Measurements from ENCODE around the gene MIGA2.

GRCh38 chr9:129078691-129079503, 42.5 kb downstream of the MIGA2 start:
- TF ChIP-seq TCFL5 (CRISPR knock-in tag; conservative IDR thresholded peaks at IDR 0.05) = no peak
- TF ChIP-seq USF2 (CRISPR knock-in tag; IDR thresholded peaks at IDR 0.05) = no peak
- TF ChIP-seq BRF1 (IDR thresholded peaks at IDR 0.05; ENCODE audit: borderline replicate concordance, extremely low read depth, insufficient read length) = no peak
- TF ChIP-seq TBL1XR1 (IDR thresholded peaks at IDR 0.05; ENCODE audit: low read length in 2 of 2) = no peak
- TF ChIP-seq NFXL1 (CRISPR knock-in tag; IDR thresholded peaks at IDR 0.05) = no peak
- no peak for TF ChIP-seq RREB1 (CRISPR knock-in tag; IDR thresholded peaks at IDR 0.05)
- TF ChIP-seq AFF1 (IDR thresholded peaks at IDR 0.05; ENCODE audit: low read depth in 1 of 2, partially characterized antibody in 2 of 2) = no peak
- TF ChIP-seq SRF (CRISPR knock-in tag; IDR thresholded peaks at IDR 0.05) = no peak
- no peak for TF ChIP-seq SPI1 (IDR thresholded peaks at IDR 0.05; ENCODE audit: borderline replicate concordance, low read depth, low read length)
- TF ChIP-seq CREB1 (IDR thresholded peaks at IDR 0.05) = no peak
- TF ChIP-seq CREB1 (CRISPR knock-in tag; IDR thresholded peaks at IDR 0.05) = no peak
- no peak for TF ChIP-seq ZBTB11 (CRISPR knock-in tag; IDR thresholded peaks at IDR 0.05)
- TF ChIP-seq ZBTB33 (CRISPR knock-in tag; IDR thresholded peaks at IDR 0.05) = no peak
